GM23248 (cell line): Measurements from ENCODE around the gene FLVCR1.

ENCODE experiments used
- EZH2 ChIP-seq: fragments of 200-600 bp; sonication (generic); IDR thresholded peaks from 2 replicates; pipeline ENCODE4 v1.6.1; 2018; ENCODE audit warnings: antibody characterized with exemption, mild to moderate bottlenecking; ENCODE audit not compliant: insufficient read depth, poor library complexity, severe bottlenecking
- EZH2phosphoT487 ChIP-seq: fragments of 200-600 bp; sonication (generic); IDR thresholded peaks from 2 replicates; pipeline ENCODE4 v1.6.1; 2018; ENCODE audit warnings: antibody characterized with exemption, moderate library complexity, mild to moderate bottlenecking, low read depth; ENCODE audit not compliant: insufficient read depth

- TF ChIP-seq EZH2phosphoT487, result no peak
- no peak for TF ChIP-seq EZH2
Measured at GRCh38 chr1:212899845-212900244, 41.8 kb downstream of the FLVCR1 start.
